CD4-positive, alpha-beta T cell (primary cell): ENCODE data around the gene CERCAM. TPM values are rescaled to one million over a fixed set of nuclear protein-coding genes. Genes with fewer than 3 reads are reported as not detected.
A peak's percentile ranks its signal among the peaks of the same experiment; 100 is the strongest.
"Not testable (repeated sequence)": the region's sequence is repeated elsewhere in the genome, so short reads cannot be mapped to it uniquely, and the experiment has no call there.

Experiments used
- ATAC-seq: fragments of 200-7000 bp; cut with Tn5 transposase; one replicate; pipeline ENCODE4 v1.10.0; 2022; ENCODE audit warnings: mild to moderate bottlenecking; ENCODE audit not compliant: poor library complexity
- CTCF ChIA-PET: fragments of 350-600 bp; sonication (Branson Sonifier 250); formaldehyde crosslinking; loops from one replicate; lab custom pipeline; 2021; ENCODE audit warnings: antibody characterized with exemption, inconsistent platforms; lab: Charles Lee
- POLR2A ChIA-PET: fragments of 350-600 bp; sonication (Branson Sonifier 250); formaldehyde crosslinking; loops from one replicate; lab custom pipeline; 2021; ENCODE audit warnings: antibody characterized with exemption, inconsistent platforms; lab: Charles Lee
- DNase-seq, 14 experiments: peaks; one replicate each; pipeline ENCODE4 v3.0.0-alpha.2; 2013 to 2020; ENCODE audit warnings: mixed read lengths in 2 of 14
- H3K27ac ChIP-seq, 2 donors: one replicate each; pipeline versions ENCODE4 v1.5.1 to v1.7.0; 2013; ENCODE audit warnings: low read length in 2 of 2, low read depth in 1 of 2, mild to moderate bottlenecking in 1 of 2
- H3K27me3 ChIP-seq, 2 experiments: 1 replicate in 1 of 2; 2 replicates in 1 of 2; pipeline versions ENCODE4 v1.6.1 to v1.7.0; 2013; ENCODE audit warnings: low read length in 2 of 2, control low read depth in 1 of 2, mild to moderate bottlenecking in 1 of 2, moderate library complexity in 1 of 2; ENCODE audit not compliant: insufficient read depth in 2 of 2, control insufficient read depth in 1 of 2
- H3K36me3 ChIP-seq: one replicate; pipeline ENCODE4 v1.6.1; 2013; ENCODE audit warnings: low read length, control low read depth; ENCODE audit not compliant: insufficient read depth
- H3K4me1 ChIP-seq: one replicate; pipeline ENCODE4 v1.6.1; 2013; ENCODE audit warnings: low read length, control low read depth; ENCODE audit not compliant: insufficient read depth
- H3K4me3 ChIP-seq: one replicate; pipeline ENCODE4 v1.5.1; 2013; ENCODE audit warnings: mild to moderate bottlenecking, low read length, moderate library complexity
- H3K9me3 ChIP-seq, 2 experiments: 1 replicate in 1 of 2; 2 replicates in 1 of 2; pipeline versions ENCODE4 v1.6.1 to v1.7.0; 2013; ENCODE audit warnings: low read length in 2 of 2, mild to moderate bottlenecking in 2 of 2, control low read depth in 1 of 2, moderate library complexity in 1 of 2; ENCODE audit not compliant: control insufficient read depth in 1 of 2, insufficient read depth in 1 of 2
- H3K27ac Mint-ChIP-seq: one replicate; pipeline ENCODE4 v1.8.0; 2020; ENCODE audit warnings: mixed read lengths
- H3K27me3 Mint-ChIP-seq: one replicate; pipeline ENCODE4 v1.8.0; 2021; ENCODE audit warnings: mixed read lengths
- H3K36me3 Mint-ChIP-seq: one replicate; pipeline ENCODE4 v1.8.0; 2021; ENCODE audit warnings: low read depth, mixed read lengths
- H3K4me1 Mint-ChIP-seq: one replicate; pipeline ENCODE4 v1.8.0; 2021; ENCODE audit warnings: low read depth, mixed read lengths
- H3K4me3 Mint-ChIP-seq: one replicate; pipeline ENCODE4 v1.8.0; 2020; ENCODE audit warnings: mild to moderate bottlenecking, mixed read lengths
- H3K9me3 Mint-ChIP-seq: one replicate; pipeline ENCODE4 v1.8.0; 2020; ENCODE audit warnings: mixed read lengths
- CTCF ChIP-seq: fragments of 200-600 bp; IDR thresholded peaks from one replicate; pipeline ENCODE4 v1.8.0; 2022; ENCODE audit warnings: antibody characterized with exemption, mild to moderate bottlenecking
- intact Hi-C, 2 experiments: fragments of 100-400 bp; cut with DNase I in 1 of 2; cut with micrococcal nuclease in 1 of 2; formaldehyde crosslinking; loops; one replicate each; pipeline versions ENCODE4 v1.15.1 to v1.9.0; 2023 to 2025; cut with DNase I, micrococcal nuclease
- total RNA-seq, 174 experiments: library from RNA in 2 of 174; stranded (reverse) in 2 of 174; gene quantifications; one replicate each; pipeline ENCODE4 v1.2.3 and lab custom pipeline; 2021 to 2026

CERCAM gene
- total RNA-seq, 2 experiments from 2014 or later = 0.30 to 0.31 TPM

- peak in 1 of 14 experiments; percentile 10 for DNase-seq
- H3K27ac ChIP-seq = no peak overlapping the region
- H3K4me1 ChIP-seq = peaks cover 25% of the 10 kb centered on the region
- Mint-ChIP-seq H3K27me3 (peaks cover 23% of the 10 kb centered on the region), H3K4me3 (peak overlapping the region; percentile 74), H3K4me1 (peaks cover 12% of the 10 kb centered on the region), H3K27ac (no peak overlapping the region), H3K9me3 (no peaks in the 10 kb centered on the region), H3K36me3 (no peaks in the 10 kb centered on the region)
- no peaks in the 10 kb centered on the region for H3K36me3 ChIP-seq
- no peak for TF ChIP-seq CTCF
- H3K9me3 ChIP-seq = no peaks in the 10 kb centered on the region
- no peak for ATAC-seq
- CTCF ChIA-PET = no interaction called here
- H3K4me3 ChIP-seq = no peak overlapping the region
- intact Hi-C loops = no loop called here
- H3K27me3 ChIP-seq = peaks cover 17 to 24% of the 10 kb centered on the region in 2 experiments
- POLR2A ChIA-PET = no interaction called here
Measured at GRCh38 chr9:128421482-128421996, 882 bp downstream of the CERCAM start.

- Mint-ChIP-seq H3K4me3 (peak overlapping the region; percentile 80), H3K27me3 (peaks cover 20% of the 10 kb centered on the region), H3K4me1 (peaks cover 12% of the 10 kb centered on the region)
- H3K9me3 Mint-ChIP-seq, H3K36me3 Mint-ChIP-seq, H3K9me3 ChIP-seq, H3K27ac Mint-ChIP-seq, POLR2A ChIA-PET, H3K4me3 ChIP-seq, H3K27ac ChIP-seq, intact Hi-C loops, H3K36me3 ChIP-seq, ATAC-seq, DNase-seq: not testable (repeated sequence)
- CTCF ChIA-PET = interaction anchor here (0.6 kb wide), 1 partner anchor 1635 kb away, joined by 4 read pairs; no protein-coding TSS in a partner anchor
- Histone ChIP-seq H3K4me1 (peaks cover 25% of the 10 kb centered on the region), H3K27me3 (peaks cover 13 to 20% of the 10 kb centered on the region in 2 experiments)
Measured at GRCh38 chr9:128422022-128422782, 1.5 kb downstream of the CERCAM start.

- TF ChIP-seq CTCF = no peak
- Mint-ChIP-seq H3K27me3 (peaks cover 14% of the 10 kb centered on the region), H3K4me3 (peak overlapping the region; percentile 80), H3K36me3 (no peaks in the 10 kb centered on the region), H3K27ac (no peak overlapping the region), H3K9me3 (no peaks in the 10 kb centered on the region), H3K4me1 (peaks cover 12% of the 10 kb centered on the region)
- POLR2A ChIA-PET = no interaction called here
- CTCF ChIA-PET = interaction anchor here (0.6 kb wide), 1 partner anchor 1634 kb away, joined by 4 read pairs; no protein-coding TSS in a partner anchor
- H3K4me1 ChIP-seq = peaks cover 25% of the 10 kb centered on the region
- DNase-seq (no peak), ATAC-seq (no peak)
- peaks cover 11 to 14% of the 10 kb centered on the region in 2 experiments for H3K27me3 ChIP-seq
- H3K36me3 ChIP-seq = no peaks in the 10 kb centered on the region
- no peak overlapping the region for H3K4me3 ChIP-seq
- H3K9me3 ChIP-seq = no peaks in the 10 kb centered on the region
- intact Hi-C loops = no loop called here
- no peak overlapping the region for H3K27ac ChIP-seq
Measured at GRCh38 chr9:128422783-128423150, 2.1 kb downstream of the CERCAM start.

- H3K36me3 Mint-ChIP-seq, DNase-seq, H3K4me3 Mint-ChIP-seq, POLR2A ChIA-PET, intact Hi-C loops, H3K27ac ChIP-seq, H3K9me3 Mint-ChIP-seq, H3K9me3 ChIP-seq, H3K27ac Mint-ChIP-seq, CTCF ChIA-PET, H3K36me3 ChIP-seq, H3K4me3 ChIP-seq, ATAC-seq: not testable (repeated sequence)
- H3K4me1 Mint-ChIP-seq = peaks cover 12% of the 10 kb centered on the region
- H3K27me3 Mint-ChIP-seq = peaks cover 14% of the 10 kb centered on the region
- peaks cover 25% of the 10 kb centered on the region for H3K4me1 ChIP-seq
- H3K27me3 ChIP-seq = peaks cover 11 to 12% of the 10 kb centered on the region in 2 experiments
Measured at GRCh38 chr9:128423356-128423755, 2.7 kb downstream of the CERCAM start.
